CD14-positive monocyte (primary cell): ENCODE data around the gene TMEM242. TPM values are rescaled to one million over a fixed set of nuclear protein-coding genes. Genes with fewer than 3 reads are reported as not detected.

Experiments
- DNase-seq, 3 donors: peaks; one replicate each; pipeline ENCODE4 v3.0.0-alpha.2; 2011 to 2022
- H2AFZ ChIP-seq: 2 replicates; pipeline ENCODE4 v1.6.0; 2012; ENCODE audit warnings: mild to moderate bottlenecking, low read depth, low read length, inconsistent platforms; ENCODE audit not compliant: insufficient read depth, poor library complexity, severe bottlenecking
- H3K27ac ChIP-seq, 2 donors: 1 replicate in 1 of 2; 2 replicates in 1 of 2; pipeline ENCODE4 v1.5.1; 2012 to 2013; ENCODE audit warnings: low read length in 2 of 2, control low read depth in 1 of 2, inconsistent platforms in 1 of 2, low read depth in 1 of 2, mild to moderate bottlenecking in 1 of 2
- H3K27me3 ChIP-seq, 2 donors: one replicate each; pipeline versions ENCODE4 v1.6.0 to v1.6.1; 2011 to 2013; ENCODE audit warnings: low read length in 2 of 2; ENCODE audit not compliant: control insufficient read depth in 2 of 2, insufficient read depth in 2 of 2
- H3K36me3 ChIP-seq, 2 donors: replicated peaks in 1 of 2; 1 replicate in 1 of 2; 2 replicates in 1 of 2; pipeline versions ENCODE4 v1.5.1 to v1.6.1; 2012 to 2013; ENCODE audit warnings: low read length in 2 of 2, control low read depth in 1 of 2, inconsistent platforms in 1 of 2, mild to moderate bottlenecking in 1 of 2; ENCODE audit not compliant: insufficient read depth in 2 of 2, control insufficient read depth in 1 of 2
- H3K4me1 ChIP-seq, 2 donors: 1 replicate in 1 of 2; 2 replicates in 1 of 2; pipeline versions ENCODE4 v1.5.1 to v1.6.1; 2012 to 2013; ENCODE audit warnings: low read length in 2 of 2, control low read depth in 1 of 2, inconsistent platforms in 1 of 2, mild to moderate bottlenecking in 1 of 2, moderate library complexity in 1 of 2; ENCODE audit not compliant: insufficient read depth in 2 of 2, control insufficient read depth in 1 of 2
- H3K4me2 ChIP-seq: replicated peaks from 2 replicates; pipeline ENCODE3; 2012; ENCODE audit warnings: low read length, moderate library complexity, mild to moderate bottlenecking; ENCODE audit not compliant: poor library complexity, severe bottlenecking; ENCODE audit errors: extremely low read depth
- H3K4me3 ChIP-seq, 3 experiments: fragments of 200-600 bp in 1 of 3; sonication (generic) in 1 of 3; replicated peaks in 1 of 3; 1 replicate in 2 of 3; 2 replicates in 1 of 3; pipeline ENCODE4 v1.5.1; 2011 to 2013; ENCODE audit warnings: low read length in 3 of 3, mild to moderate bottlenecking in 3 of 3, control low read depth in 2 of 3, low read depth in 2 of 3, inconsistent platforms in 1 of 3, moderate library complexity in 1 of 3
- H3K79me2 ChIP-seq: 2 replicates; pipeline ENCODE4 v1.6.0; 2012; ENCODE audit warnings: mild to moderate bottlenecking, control low read depth, inconsistent platforms, low read length, moderate library complexity; ENCODE audit not compliant: insufficient read depth
- H3K9ac ChIP-seq: 2 replicates; pipeline ENCODE4 v1.6.0; 2017; ENCODE audit warnings: low read length, mild to moderate bottlenecking; ENCODE audit not compliant: insufficient read depth, poor library complexity, severe bottlenecking
- H3K9me3 ChIP-seq, 2 donors: replicated peaks in 1 of 2; 1 replicate in 1 of 2; 2 replicates in 1 of 2; pipeline versions ENCODE4 v1.5.1 to v1.6.1; 2012 to 2013; ENCODE audit warnings: low read length in 2 of 2, control low read depth in 1 of 2; ENCODE audit not compliant: control insufficient read depth in 1 of 2, insufficient read depth in 1 of 2
- H4K20me1 ChIP-seq: 2 replicates; pipeline ENCODE4 v1.6.0; 2012; ENCODE audit warnings: mild to moderate bottlenecking, low read length, control low read depth, moderate library complexity; ENCODE audit not compliant: insufficient read depth
- H3K27ac Mint-ChIP-seq, 7 donors: one replicate each; pipeline ENCODE4 v1.8.0; 2020; ENCODE audit warnings: mild to moderate bottlenecking in 7 of 7, mixed read lengths in 7 of 7, moderate library complexity in 6 of 7, inconsistent platforms in 2 of 7
- H3K27me3 Mint-ChIP-seq, 3 donors: one replicate each; pipeline ENCODE4 v1.8.0; 2021 to 2022; ENCODE audit warnings: low read depth in 3 of 3, mild to moderate bottlenecking in 3 of 3, mixed read lengths in 3 of 3, moderate library complexity in 3 of 3, inconsistent platforms in 1 of 3
- H3K36me3 Mint-ChIP-seq, 2 donors: one replicate each; pipeline ENCODE4 v1.8.0; 2020; ENCODE audit warnings: mixed read lengths in 2 of 2, inconsistent platforms in 1 of 2, mild to moderate bottlenecking in 1 of 2
- H3K4me1 Mint-ChIP-seq: one replicate; pipeline ENCODE4 v1.8.0; 2020; ENCODE audit warnings: mild to moderate bottlenecking, mixed read lengths
- H3K4me3 Mint-ChIP-seq, 2 donors: one replicate each; pipeline ENCODE4 v1.8.0; 2020; ENCODE audit warnings: mild to moderate bottlenecking in 2 of 2, mixed read lengths in 2 of 2, moderate library complexity in 1 of 2
- H3K9me3 Mint-ChIP-seq, 7 donors: one replicate each; pipeline ENCODE4 v1.8.0; 2020 to 2022; ENCODE audit warnings: mixed read lengths in 7 of 7, mild to moderate bottlenecking in 6 of 7, moderate library complexity in 6 of 7, inconsistent platforms in 2 of 7
- WGBS: methylation state at CpG from one replicate; pipeline ENCODE4 v1.1.5; 2013; ENCODE audit warnings: missing lambda C conversion rate; ENCODE audit not compliant: insufficient coverage; 5-methylcytosine and 5-hydroxymethylcytosine counted together
- intact Hi-C, 2 donors: fragments of 100-400 bp; cut with micrococcal nuclease; formaldehyde crosslinking; loops; one replicate each; pipeline versions ENCODE4 v1.15.0 to v1.15.1; 2023
- polyA plus RNA-seq, 3 donors: library from polyadenylated mRNA; depleted of rRNA in 1 of 3; unstranded in 2 of 3; stranded (reverse) in 1 of 3; fragments of 300-500 nt in 2 of 3; fragments of >200 nt in 1 of 3; fragmentation: Illumina TruSeq in 2 of 3; gene quantifications; 1 replicate in 2 of 3; 2 replicates in 1 of 3; pipeline ENCODE4 v1.2.3, GENCODE V29; 2012 to 2021
- TF ChIP-seq, protein P1 (sequence below): fragments of 200-600 bp; IDR thresholded peaks from one replicate; pipeline ENCODE4 v1.8.0; 2022; ENCODE audit warnings: antibody characterized with exemption, mild to moderate bottlenecking

The TMEM242 gene
- polyA plus RNA-seq, 3 donors = 5.6 to 9.8 (median 8.3) TPM

DNA sequence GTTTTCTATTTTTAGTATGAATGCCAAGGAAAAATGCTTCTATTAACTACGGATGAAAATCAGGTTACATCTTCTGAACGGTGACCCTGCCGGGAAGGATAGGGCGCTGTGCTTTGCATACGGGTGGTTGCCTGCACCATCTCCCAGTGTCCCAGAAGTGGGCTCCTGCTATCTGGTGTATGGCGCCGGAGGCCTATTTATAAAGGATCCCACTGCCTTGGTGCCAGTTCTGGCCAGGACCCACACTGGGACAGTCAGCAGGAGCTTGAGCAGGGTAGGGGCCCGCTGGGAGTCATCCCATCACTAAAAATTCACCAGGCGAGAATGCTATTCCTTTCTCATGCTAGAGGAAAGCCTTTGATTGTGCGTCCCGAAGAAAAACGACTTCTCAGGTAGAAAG, 22.9 kb downstream of the TMEM242 start:
- no peak overlapping the region for H3K4me3 ChIP-seq
- no peak overlapping the region for H3K27ac Mint-ChIP-seq
- peaks cover 16 to 21% of the 10 kb centered on the region in 2 donors for H3K4me1 ChIP-seq
- H3K27ac ChIP-seq = no peak overlapping the region
- no peak for DNase-seq
- WGBS = 93% methylated on average over 8 of the region's 12 CpGs
- H3K36me3 Mint-ChIP-seq = peaks cover 19 to 23% of the 10 kb centered on the region in 2 donors
- H4K20me1 ChIP-seq = peaks cover 53% of the 10 kb centered on the region
- peaks cover 0 to 5% (median 0%) of the 10 kb centered on the region in 7 donors for H3K9me3 Mint-ChIP-seq
- no peaks in the 10 kb centered on the region for H3K27me3 ChIP-seq
- H3K9ac ChIP-seq = no peak overlapping the region
- no peak overlapping the region for H2AFZ ChIP-seq
- no peaks in the 10 kb centered on the region for H3K9me3 ChIP-seq
- no peak overlapping the region for H3K4me2 ChIP-seq
- H3K79me2 ChIP-seq = no peaks in the 10 kb centered on the region
- TF ChIP-seq, protein P1, sequence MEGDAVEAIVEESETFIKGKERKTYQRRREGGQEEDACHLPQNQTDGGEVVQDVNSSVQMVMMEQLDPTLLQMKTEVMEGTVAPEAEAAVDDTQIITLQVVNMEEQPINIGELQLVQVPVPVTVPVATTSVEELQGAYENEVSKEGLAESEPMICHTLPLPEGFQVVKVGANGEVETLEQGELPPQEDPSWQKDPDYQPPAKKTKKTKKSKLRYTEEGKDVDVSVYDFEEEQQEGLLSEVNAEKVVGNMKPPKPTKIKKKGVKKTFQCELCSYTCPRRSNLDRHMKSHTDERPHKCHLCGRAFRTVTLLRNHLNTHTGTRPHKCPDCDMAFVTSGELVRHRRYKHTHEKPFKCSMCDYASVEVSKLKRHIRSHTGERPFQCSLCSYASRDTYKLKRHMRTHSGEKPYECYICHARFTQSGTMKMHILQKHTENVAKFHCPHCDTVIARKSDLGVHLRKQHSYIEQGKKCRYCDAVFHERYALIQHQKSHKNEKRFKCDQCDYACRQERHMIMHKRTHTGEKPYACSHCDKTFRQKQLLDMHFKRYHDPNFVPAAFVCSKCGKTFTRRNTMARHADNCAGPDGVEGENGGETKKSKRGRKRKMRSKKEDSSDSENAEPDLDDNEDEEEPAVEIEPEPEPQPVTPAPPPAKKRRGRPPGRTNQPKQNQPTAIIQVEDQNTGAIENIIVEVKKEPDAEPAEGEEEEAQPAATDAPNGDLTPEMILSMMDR = no peak
- intact Hi-C loops = no loop called here
- no peak overlapping the region for H3K4me3 Mint-ChIP-seq
- no peaks in the 10 kb centered on the region for H3K27me3 Mint-ChIP-seq
- H3K4me1 Mint-ChIP-seq = peaks cover 11% of the 10 kb centered on the region
- H3K36me3 ChIP-seq = peaks cover 0 to 16% of the 10 kb centered on the region in 2 donors

- H2AFZ ChIP-seq = no peak overlapping the region
- H3K4me3 ChIP-seq = no peak overlapping the region
- no peaks in the 10 kb centered on the region for H3K27me3 Mint-ChIP-seq
- peaks cover 11% of the 10 kb centered on the region for H3K4me1 Mint-ChIP-seq
- no peak overlapping the region for H3K27ac Mint-ChIP-seq
- no peaks in the 10 kb centered on the region for H3K79me2 ChIP-seq
- TF ChIP-seq, protein P1 = no peak
- no peak overlapping the region for H3K9ac ChIP-seq
- H3K36me3 Mint-ChIP-seq = peaks cover 22 to 23% of the 10 kb centered on the region in 2 donors
- peaks cover 0 to 5% (median 0%) of the 10 kb centered on the region in 7 donors for H3K9me3 Mint-ChIP-seq
- peaks cover 0 to 16% of the 10 kb centered on the region in 2 donors for H3K36me3 ChIP-seq
- no peak overlapping the region for H3K4me3 Mint-ChIP-seq
- DNase-seq = no peak
- no peaks in the 10 kb centered on the region for H3K9me3 ChIP-seq
- no peak overlapping the region for H3K27ac ChIP-seq
- H3K4me2 ChIP-seq = no peak overlapping the region
- 100% methylated on average over 18 of the region's 20 CpGs for WGBS
- H3K4me1 ChIP-seq = peaks cover 12 to 17% of the 10 kb centered on the region in 2 donors
- H4K20me1 ChIP-seq = peaks cover 53% of the 10 kb centered on the region
- H3K27me3 ChIP-seq = no peaks in the 10 kb centered on the region
- intact Hi-C loops = no loop called here
Observed at GRCh38 chr6:157300006-157300405, 23.3 kb downstream of the TMEM242 start.
